Measurements from ENCODE around the gene UBE2O.

The UBE2O gene

DNA sequence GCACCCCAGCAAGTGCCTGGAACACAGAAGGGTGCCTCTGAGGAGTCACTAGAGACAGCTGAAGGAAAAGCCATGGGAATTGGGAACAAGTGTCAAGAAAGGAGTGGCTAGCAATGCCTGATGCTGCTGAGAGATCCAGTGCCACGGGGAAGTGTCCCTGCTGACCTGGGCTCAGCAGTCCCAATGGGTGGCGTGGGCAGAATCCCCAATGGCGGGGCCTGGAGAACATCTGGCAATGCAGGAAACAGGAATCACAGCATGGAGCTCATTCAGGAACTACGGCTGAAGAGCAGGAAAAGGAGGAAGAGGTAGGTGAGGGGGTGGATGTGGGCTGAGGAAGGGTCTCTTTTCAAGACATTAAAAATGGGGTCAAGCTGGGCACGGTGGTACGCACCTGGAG is 30.1 kb downstream of the UBE2O start:
- H3K4me3 ChIP-seq (replicated peaks; ENCODE audit: low read depth, low read length) = no peak overlapping the region
- TF ChIP-seq, protein P1, sequence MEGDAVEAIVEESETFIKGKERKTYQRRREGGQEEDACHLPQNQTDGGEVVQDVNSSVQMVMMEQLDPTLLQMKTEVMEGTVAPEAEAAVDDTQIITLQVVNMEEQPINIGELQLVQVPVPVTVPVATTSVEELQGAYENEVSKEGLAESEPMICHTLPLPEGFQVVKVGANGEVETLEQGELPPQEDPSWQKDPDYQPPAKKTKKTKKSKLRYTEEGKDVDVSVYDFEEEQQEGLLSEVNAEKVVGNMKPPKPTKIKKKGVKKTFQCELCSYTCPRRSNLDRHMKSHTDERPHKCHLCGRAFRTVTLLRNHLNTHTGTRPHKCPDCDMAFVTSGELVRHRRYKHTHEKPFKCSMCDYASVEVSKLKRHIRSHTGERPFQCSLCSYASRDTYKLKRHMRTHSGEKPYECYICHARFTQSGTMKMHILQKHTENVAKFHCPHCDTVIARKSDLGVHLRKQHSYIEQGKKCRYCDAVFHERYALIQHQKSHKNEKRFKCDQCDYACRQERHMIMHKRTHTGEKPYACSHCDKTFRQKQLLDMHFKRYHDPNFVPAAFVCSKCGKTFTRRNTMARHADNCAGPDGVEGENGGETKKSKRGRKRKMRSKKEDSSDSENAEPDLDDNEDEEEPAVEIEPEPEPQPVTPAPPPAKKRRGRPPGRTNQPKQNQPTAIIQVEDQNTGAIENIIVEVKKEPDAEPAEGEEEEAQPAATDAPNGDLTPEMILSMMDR (IDR thresholded peaks at IDR 0.05; ENCODE audit: low read length, missing control alignments) = no peak
- no peak for DNase-seq (ENCODE audit: low read depth)

DNA sequence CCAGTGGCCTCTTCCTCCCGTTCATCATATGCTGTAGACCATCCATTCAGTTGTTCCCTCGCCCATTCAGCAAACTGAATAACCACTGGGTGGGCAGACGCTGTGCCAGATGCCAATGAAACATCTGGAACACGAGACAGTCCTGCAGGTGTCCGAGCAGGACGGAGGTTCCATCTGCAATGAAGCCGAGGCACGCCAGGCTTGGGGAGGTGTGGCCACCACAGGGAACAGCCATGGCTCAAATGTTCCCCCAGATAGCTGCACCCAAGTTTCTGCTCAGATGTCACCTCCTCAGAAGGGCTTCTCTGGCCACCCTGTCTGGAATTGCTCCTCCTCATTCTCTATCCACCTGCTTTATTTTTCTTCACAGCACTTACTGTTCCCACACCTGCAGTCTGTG is 30.5 kb downstream of the UBE2O start:
- no peak overlapping the region for H3K4me3 ChIP-seq (replicated peaks; ENCODE audit: low read depth, low read length)
- TF ChIP-seq, protein P1 (IDR thresholded peaks at IDR 0.05; ENCODE audit: low read length, missing control alignments) = no peak
- DNase-seq (ENCODE audit: low read depth) = no peak

DNA sequence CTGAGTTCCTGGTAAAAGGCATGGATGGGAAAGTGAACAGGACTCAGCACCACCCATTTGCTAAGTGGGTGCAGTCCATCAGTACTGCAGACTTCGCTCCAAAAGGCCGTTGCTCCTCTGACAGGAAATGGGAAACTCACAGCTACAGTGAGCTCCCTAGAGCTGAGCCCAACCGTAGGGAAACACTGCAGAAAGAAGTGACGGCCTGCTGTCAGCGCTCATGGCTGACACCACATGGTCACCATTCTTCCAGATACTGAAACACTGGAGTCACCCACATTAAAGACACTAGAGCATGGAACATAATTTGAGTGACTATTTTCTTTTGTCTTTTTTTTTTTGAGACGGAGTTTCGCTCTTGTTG is 31.9 kb downstream of the UBE2O start:
- no peak overlapping the region for H3K4me3 ChIP-seq (replicated peaks; ENCODE audit: low read depth, low read length)
- TF ChIP-seq, protein P1 (IDR thresholded peaks at IDR 0.05; ENCODE audit: low read length, missing control alignments) = no peak
- DNase-seq (ENCODE audit: low read depth) = peak; percentile 24

DNA sequence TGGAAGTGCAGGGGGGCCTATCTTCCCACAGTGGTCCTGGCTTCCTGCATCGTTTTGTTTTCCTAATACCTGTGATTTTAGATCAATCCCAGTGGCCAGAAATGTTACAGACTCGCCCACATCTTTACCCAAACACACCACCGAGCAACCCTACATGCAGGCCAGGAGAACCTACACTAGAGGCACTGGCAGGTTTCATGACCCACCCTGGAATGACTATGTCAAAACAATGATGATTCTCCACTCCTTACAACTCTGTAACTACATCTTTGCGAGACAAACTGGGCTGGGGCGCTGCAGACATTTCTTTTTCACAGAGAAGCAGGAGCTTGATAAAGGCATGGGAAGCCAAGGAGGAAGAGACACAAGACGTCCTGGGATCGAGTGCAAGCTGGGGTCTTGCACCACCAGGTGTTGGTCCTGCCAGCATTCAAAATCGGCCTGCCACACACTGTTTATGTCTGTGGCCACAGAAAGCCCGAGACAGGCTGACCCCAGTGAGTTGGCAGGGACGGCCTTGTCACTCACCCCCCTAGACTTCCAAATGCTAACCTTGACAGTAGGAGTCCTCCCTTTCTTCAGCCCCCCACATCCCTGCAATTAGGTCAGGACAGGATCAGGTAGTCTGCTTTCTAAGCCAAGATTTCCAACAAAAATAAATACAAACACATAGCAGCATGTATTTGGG is 32.5 kb downstream of the UBE2O start:
- H3K4me3 ChIP-seq (replicated peaks; ENCODE audit: low read depth, low read length) = no peak overlapping the region
- TF ChIP-seq, protein P1 (IDR thresholded peaks at IDR 0.05; ENCODE audit: low read length, missing control alignments) = no peak
- DNase-seq (ENCODE audit: low read depth) = no peak

DNA sequence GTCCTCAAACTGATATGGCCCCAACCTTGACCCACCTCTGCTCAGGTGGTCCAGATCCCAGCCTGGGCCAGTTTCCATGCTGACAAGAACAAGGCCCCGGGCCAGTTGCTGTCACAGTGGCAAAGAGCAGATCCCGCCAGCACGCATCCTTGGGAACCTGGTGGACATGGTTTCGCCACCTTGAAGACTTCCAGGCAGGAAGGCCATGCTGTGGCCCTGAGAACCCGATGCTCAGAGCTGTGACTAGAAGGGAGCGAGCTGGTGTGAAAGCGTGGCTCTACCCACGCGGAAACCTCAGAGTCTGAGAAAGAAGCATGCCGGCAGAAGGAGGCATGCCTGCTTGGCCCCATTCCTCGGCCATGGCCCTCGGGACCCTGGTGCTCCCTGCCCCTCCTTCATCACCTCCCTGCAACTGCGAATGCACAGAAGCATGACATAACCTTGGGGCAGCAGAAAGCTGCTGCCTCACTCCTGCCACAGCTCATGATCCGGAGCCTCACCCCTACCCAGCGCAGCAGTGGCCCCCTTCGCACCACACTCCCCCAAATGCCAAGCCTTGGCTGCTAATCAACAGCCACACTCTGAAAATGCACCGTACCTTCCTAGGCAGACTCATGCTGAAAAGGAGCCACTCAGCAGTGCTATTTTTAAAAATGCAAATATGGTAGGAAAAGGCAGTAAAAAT is 33.2 kb downstream of the UBE2O start:
- TF ChIP-seq, protein P1 (IDR thresholded peaks at IDR 0.05; ENCODE audit: low read length, missing control alignments) = no peak
- no peak for DNase-seq (ENCODE audit: low read depth)
- no peak overlapping the region for H3K4me3 ChIP-seq (replicated peaks; ENCODE audit: low read depth, low read length)

DNA sequence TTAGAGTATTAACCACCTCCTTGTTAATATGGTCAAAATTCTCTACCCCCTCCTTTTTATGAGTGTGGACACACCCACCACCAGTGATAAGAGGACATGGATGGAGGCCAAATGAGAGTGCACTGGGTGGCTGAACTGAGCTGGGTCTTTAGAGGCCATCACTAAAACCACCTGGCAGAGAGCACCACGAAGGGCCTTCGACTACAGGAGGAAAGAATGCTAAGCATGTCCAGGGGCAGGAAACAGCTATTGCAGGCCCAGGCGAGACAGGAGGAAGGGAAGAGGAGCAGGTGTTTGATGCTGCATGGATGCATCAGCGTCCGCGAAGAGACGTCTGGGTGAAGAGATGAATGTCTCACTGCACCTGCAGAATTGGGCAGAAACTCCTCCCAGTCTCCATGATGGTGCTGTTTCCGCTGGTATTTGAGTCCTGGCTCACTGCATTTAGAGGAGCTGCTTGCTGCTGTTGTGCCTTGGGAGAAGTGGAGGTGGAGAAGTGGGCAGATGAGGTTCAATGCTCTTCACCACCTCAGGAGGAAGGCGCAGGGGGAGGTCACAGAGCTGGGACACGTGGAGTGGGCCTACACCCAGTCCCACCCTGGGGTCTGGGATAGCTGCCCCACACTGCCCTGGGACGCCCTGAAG is 35.3 kb downstream of the UBE2O start:
- no peak for DNase-seq (ENCODE audit: low read depth)
- TF ChIP-seq, protein P1 (IDR thresholded peaks at IDR 0.05; ENCODE audit: low read length, missing control alignments) = no peak
- no peak overlapping the region for H3K4me3 ChIP-seq (replicated peaks; ENCODE audit: low read depth, low read length)

All from fibroblast of pulmonary artery (primary cell).